Hepatocyte (in vitro differentiated cells): ENCODE results near the gene TYR.

Experiments used
- EZH2 ChIP-seq: fragments of 200-600 bp; sonication (generic); IDR thresholded peaks from 2 replicates; pipeline ENCODE4 v1.6.1; 2016; ENCODE audit warnings: antibody characterized with exemption, mild to moderate bottlenecking, borderline replicate concordance
- EZH2phosphoT487 ChIP-seq: fragments of 200-600 bp; sonication (generic); IDR thresholded peaks from one replicate; pipeline ENCODE4 v1.6.1; 2018; ENCODE audit warnings: antibody characterized with exemption, mild to moderate bottlenecking, low read depth, moderate library complexity; ENCODE audit not compliant: unreplicated experiment, severe bottlenecking

DNA sequence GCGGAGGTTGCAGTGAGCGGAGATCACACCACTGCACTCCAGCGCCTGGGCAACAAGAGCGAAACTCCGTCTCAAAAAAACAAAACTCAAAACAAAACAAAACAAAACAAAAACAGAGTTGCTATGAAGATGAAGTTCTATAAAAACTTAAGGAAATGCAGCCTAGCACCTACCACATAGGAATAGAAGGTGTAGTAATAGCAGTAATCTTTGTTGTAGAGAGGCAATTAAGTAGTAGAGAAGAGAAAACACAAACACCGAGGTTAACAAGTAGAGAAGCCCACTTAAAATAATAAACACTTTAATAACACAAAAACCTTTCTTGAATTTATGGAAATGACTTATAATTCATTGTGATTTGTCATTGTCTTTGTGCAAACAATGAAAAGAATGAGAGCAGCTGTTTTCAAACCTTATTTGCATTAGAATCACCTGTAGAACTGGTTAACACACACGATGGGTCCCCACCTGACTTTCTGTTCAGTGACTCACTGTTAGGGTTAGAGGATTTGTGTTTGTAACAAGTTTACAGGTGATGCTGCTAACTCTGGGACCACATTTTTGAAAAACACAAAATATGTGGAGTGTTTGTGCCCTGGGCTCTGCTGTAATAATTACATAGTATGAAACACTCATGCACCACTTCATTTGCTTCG is 43.1 kb downstream of the TYR start:
- TF ChIP-seq EZH2phosphoT487 = no peak
- TF ChIP-seq EZH2 = no peak
